HG02981 (cell line): ENCODE data around the gene DROSHA.
"Not testable (repeated sequence)": the region's sequence is repeated elsewhere in the genome, so short reads cannot be mapped to it uniquely, and the experiment has no call there.

Experiments used
- ATAC-seq: cut with Tn5 transposase; IDR thresholded peaks from one replicate; pipeline ENCODE4 v1.9.1; 2021; ENCODE audit warnings: mild to moderate bottlenecking, moderate library complexity; ENCODE audit not compliant: unreplicated experiment

DROSHA gene

GRCh38 chr5:31531888-31532547 is at the start of gene DROSHA, which contains the start of gene C5orf22:
Gene DROSHA, minus strand, starts transcription at chr5:31532093. Its CDS starts 3,034 bp downstream, at chr5:31529059.
Gene C5orf22, plus strand, starts transcription at chr5:31532301. Its CDS starts 92 bp downstream, at chr5:31532393.
- peak; percentile 89 for ATAC-seq

GRCh38 chr5:31579558-31579957 is 47.7 kb upstream of the DROSHA start:
- no peak for ATAC-seq

- ATAC-seq, result no peak
Measured at GRCh38 chr5:31577438-31577837, 45.5 kb upstream of the DROSHA start.

GRCh38 chr5:31574772-31575171 is 42.9 kb upstream of the DROSHA start:
- ATAC-seq, result no peak

GRCh38 chr5:31573494-31574142 is 41.7 kb upstream of the DROSHA start:
- ATAC-seq, result no peak

- ATAC-seq, result no peak
Measured at GRCh38 chr5:31569068-31569467, 37.2 kb upstream of the DROSHA start.

- no peak for ATAC-seq
Measured at GRCh38 chr5:31568302-31568835, 36.5 kb upstream of the DROSHA start.

- not testable (repeated sequence) for ATAC-seq
Measured at GRCh38 chr5:31566362-31566761, 34.5 kb upstream of the DROSHA start.

GRCh38 chr5:31563216-31563615 is 31.3 kb upstream of the DROSHA start:
- ATAC-seq, result no peak

GRCh38 chr5:31561946-31562345 is 30.1 kb upstream of the DROSHA start:
- no peak for ATAC-seq

- ATAC-seq, result no peak
Measured at GRCh38 chr5:31559942-31560341, 28.0 kb upstream of the DROSHA start.

GRCh38 chr5:31556461-31556860 is 24.6 kb upstream of the DROSHA start:
- ATAC-seq, result no peak

- no peak for ATAC-seq
Measured at GRCh38 chr5:31554552-31554951, 22.7 kb upstream of the DROSHA start.

- no peak for ATAC-seq
Measured at GRCh38 chr5:31553863-31554262, 22.0 kb upstream of the DROSHA start.

GRCh38 chr5:31551878-31552277 is 20.0 kb upstream of the DROSHA start:
- no peak for ATAC-seq

- ATAC-seq, result not testable (repeated sequence)
Measured at GRCh38 chr5:31549114-31549513, 17.2 kb upstream of the DROSHA start.

- ATAC-seq, result no peak
Measured at GRCh38 chr5:31537851-31538250, 6.0 kb upstream of the DROSHA start.

GRCh38 chr5:31537349-31537748 is 5.5 kb upstream of the DROSHA start:
- ATAC-seq, result no peak

- no peak for ATAC-seq
Measured at GRCh38 chr5:31536873-31537272, 5.0 kb upstream of the DROSHA start.

- ATAC-seq, result no peak
Measured at GRCh38 chr5:31534527-31535046, 2.7 kb upstream of the DROSHA start.

GRCh38 chr5:31531543-31531887 is 378 bp downstream of the DROSHA start:
- ATAC-seq, result peak; percentile 36
